MM.1S (cell line): ENCODE measurements around the gene TMEM141.

ENCODE experiments used
- DNase-seq: peaks from one replicate; pipeline ENCODE4 v3.0.0-alpha.2; 2015
- H2AFZ ChIP-seq: fragments of 300-600 bp; sonication (generic); 2 replicates; pipeline ENCODE4 v1.6.0; 2016; ENCODE audit warnings: antibody characterized with exemption, low read length
- H3F3A ChIP-seq: fragments of 300-600 bp; sonication (generic); 2 replicates; pipeline ENCODE4 v1.6.1; 2016; ENCODE audit warnings: mild to moderate bottlenecking, antibody characterized with exemption, low read length, moderate library complexity, mixed read lengths; ENCODE audit not compliant: insufficient read depth
- H3K27ac ChIP-seq: fragments of 300-600 bp; sonication (generic); 2 replicates; pipeline ENCODE4 v1.5.1; 2016; ENCODE audit warnings: mild to moderate bottlenecking, low read length
- H3K27me3 ChIP-seq: fragments of 300-600 bp; sonication (generic); replicated peaks from 2 replicates; pipeline ENCODE4 v1.6.0; 2016; ENCODE audit warnings: low read length; ENCODE audit not compliant: insufficient read depth
- H3K36me3 ChIP-seq: fragments of 300-600 bp; sonication (generic); replicated peaks from 2 replicates; pipeline ENCODE4 v1.6.1; 2016; ENCODE audit warnings: mild to moderate bottlenecking, low read length, mixed read lengths; ENCODE audit not compliant: insufficient read depth
- H3K4me1 ChIP-seq: fragments of 300-600 bp; sonication (generic); 2 replicates; pipeline ENCODE4 v1.6.1; 2016; ENCODE audit warnings: low read length, mixed read lengths
- H3K4me2 ChIP-seq: fragments of 300-600 bp; sonication (generic); 2 replicates; pipeline ENCODE4 v1.6.0; 2016; ENCODE audit warnings: low read depth, low read length
- H3K4me3 ChIP-seq: fragments of 300-600 bp; sonication (generic); 2 replicates; pipeline ENCODE4 v1.5.1; 2016; ENCODE audit warnings: low read length, mixed read lengths
- H3K79me2 ChIP-seq: fragments of 300-600 bp; sonication (generic); 2 replicates; pipeline ENCODE4 v1.6.1; 2016; ENCODE audit warnings: mixed run types, low read length, mixed read lengths
- H3K9ac ChIP-seq: fragments of 300-600 bp; sonication (generic); 2 replicates; pipeline ENCODE4 v1.6.1; 2016; ENCODE audit warnings: low read length, mixed read lengths
- H3K9me2 ChIP-seq: fragments of 300-600 bp; sonication (generic); replicated peaks from 2 replicates; pipeline ENCODE4 v1.6.1; 2016; ENCODE audit warnings: mild to moderate bottlenecking, low read length, mixed read lengths; ENCODE audit not compliant: insufficient read depth
- H3K9me3 ChIP-seq: fragments of 300-600 bp; sonication (generic); replicated peaks from 2 replicates; pipeline ENCODE4 v1.6.1; 2016; ENCODE audit warnings: mild to moderate bottlenecking, low read length, mixed read lengths; ENCODE audit not compliant: insufficient read depth
- H4K20me1 ChIP-seq: fragments of 300-600 bp; sonication (generic); 2 replicates; pipeline ENCODE4 v1.6.1; 2016; ENCODE audit warnings: mild to moderate bottlenecking, low read length, moderate library complexity, mixed read lengths; ENCODE audit not compliant: insufficient read depth
- EZH2 ChIP-seq: fragments of 300-600 bp; sonication (generic); optimal IDR thresholded peaks from 2 replicates; pipeline ENCODE3; 2017; ENCODE audit warnings: low read depth, mild to moderate bottlenecking, antibody characterized with exemption, low read length, mixed read lengths
- EZH2phosphoT487 ChIP-seq: fragments of 300-600 bp; sonication (generic); IDR thresholded peaks from 2 replicates; pipeline ENCODE4 v1.6.1; 2018; ENCODE audit warnings: antibody characterized with exemption, low read length
- TF ChIP-seq, protein P1 (sequence below): fragments of 300-600 bp; sonication (generic); IDR thresholded peaks from 2 replicates; pipeline ENCODE4 v1.5.1; 2016; ENCODE audit warnings: antibody characterized with exemption, low read length, mixed read lengths

Gene TMEM141

DNA sequence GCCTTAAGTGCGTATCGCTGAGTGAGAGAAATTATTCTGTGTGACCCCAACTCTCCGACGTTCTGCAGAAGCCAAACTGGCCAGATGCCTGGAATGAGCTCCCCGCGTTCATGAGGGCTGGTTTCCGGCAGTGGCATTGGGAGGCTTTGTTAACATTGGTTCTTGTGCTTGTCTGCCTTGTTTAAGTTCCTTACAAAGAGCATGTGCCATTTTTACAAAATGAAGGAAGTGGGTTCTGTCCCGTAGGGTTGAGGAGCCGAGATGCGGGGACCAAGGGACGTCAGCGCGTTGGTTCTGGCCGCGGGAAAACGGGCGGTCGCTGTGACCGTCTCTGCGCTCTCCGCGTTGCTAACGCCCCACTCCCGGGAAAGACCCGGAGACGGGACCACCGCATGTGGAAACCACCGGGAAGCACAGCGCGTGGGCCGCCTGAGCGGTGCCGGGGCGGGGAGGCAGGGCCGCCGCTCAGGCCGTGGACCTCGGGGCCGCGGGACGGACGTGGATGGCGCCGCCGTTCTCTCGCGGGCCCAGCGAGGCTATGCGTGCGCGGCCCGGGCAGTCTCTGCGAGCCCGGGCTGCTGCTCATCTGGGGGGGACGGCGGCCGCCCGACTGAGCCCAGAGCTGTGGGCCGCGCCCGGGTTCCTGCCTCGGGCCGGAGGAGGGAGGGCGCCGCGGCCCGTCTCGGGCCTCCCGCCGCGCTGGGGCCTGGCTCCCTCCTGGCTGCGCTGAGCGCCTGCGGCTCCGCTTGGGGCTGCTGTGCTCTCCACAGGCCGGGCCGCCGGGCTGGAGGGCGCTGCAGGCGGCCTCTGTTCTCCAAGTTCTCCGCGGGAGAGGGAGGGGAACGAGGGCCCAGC lies 30.1 kb downstream of the TMEM141 start:
- no peak overlapping the region for H3K4me2 ChIP-seq
- H3K9me2 ChIP-seq, result no peaks in the 10 kb centered on the region
- no peaks in the 10 kb centered on the region for H3F3A ChIP-seq
- peaks cover 22% of the 10 kb centered on the region for H3K79me2 ChIP-seq
- H3K4me1 ChIP-seq, result no peaks in the 10 kb centered on the region
- no peak for DNase-seq
- no peak for TF ChIP-seq EZH2
- TF ChIP-seq, protein P1, sequence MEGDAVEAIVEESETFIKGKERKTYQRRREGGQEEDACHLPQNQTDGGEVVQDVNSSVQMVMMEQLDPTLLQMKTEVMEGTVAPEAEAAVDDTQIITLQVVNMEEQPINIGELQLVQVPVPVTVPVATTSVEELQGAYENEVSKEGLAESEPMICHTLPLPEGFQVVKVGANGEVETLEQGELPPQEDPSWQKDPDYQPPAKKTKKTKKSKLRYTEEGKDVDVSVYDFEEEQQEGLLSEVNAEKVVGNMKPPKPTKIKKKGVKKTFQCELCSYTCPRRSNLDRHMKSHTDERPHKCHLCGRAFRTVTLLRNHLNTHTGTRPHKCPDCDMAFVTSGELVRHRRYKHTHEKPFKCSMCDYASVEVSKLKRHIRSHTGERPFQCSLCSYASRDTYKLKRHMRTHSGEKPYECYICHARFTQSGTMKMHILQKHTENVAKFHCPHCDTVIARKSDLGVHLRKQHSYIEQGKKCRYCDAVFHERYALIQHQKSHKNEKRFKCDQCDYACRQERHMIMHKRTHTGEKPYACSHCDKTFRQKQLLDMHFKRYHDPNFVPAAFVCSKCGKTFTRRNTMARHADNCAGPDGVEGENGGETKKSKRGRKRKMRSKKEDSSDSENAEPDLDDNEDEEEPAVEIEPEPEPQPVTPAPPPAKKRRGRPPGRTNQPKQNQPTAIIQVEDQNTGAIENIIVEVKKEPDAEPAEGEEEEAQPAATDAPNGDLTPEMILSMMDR, result no peak
- TF ChIP-seq EZH2phosphoT487, result no peak
- H4K20me1 ChIP-seq, result no peaks in the 10 kb centered on the region
- no peak overlapping the region for H2AFZ ChIP-seq
- no peaks in the 10 kb centered on the region for H3K27me3 ChIP-seq
- H3K36me3 ChIP-seq, result no peaks in the 10 kb centered on the region
- no peak overlapping the region for H3K27ac ChIP-seq
- no peak overlapping the region for H3K4me3 ChIP-seq
- H3K9ac ChIP-seq, result no peak overlapping the region
- no peaks in the 10 kb centered on the region for H3K9me3 ChIP-seq

- Histone ChIP-seq H4K20me1 (no peaks in the 10 kb centered on the region), H3K9me3 (no peaks in the 10 kb centered on the region), H3K9me2 (no peaks in the 10 kb centered on the region), H3K4me1 (no peaks in the 10 kb centered on the region), H3K9ac (no peak overlapping the region), H3K4me2 (no peak overlapping the region), H3K27me3 (no peaks in the 10 kb centered on the region), H3K79me2 (peaks cover 18% of the 10 kb centered on the region), H2AFZ (no peak overlapping the region), H3K4me3 (no peak overlapping the region), H3F3A (no peaks in the 10 kb centered on the region), H3K27ac (no peak overlapping the region), H3K36me3 (no peaks in the 10 kb centered on the region)
- no peak for DNase-seq
- no peak for TF ChIP-seq EZH2phosphoT487
- TF ChIP-seq, protein P1, result no peak
- TF ChIP-seq EZH2, result no peak
These were observed 30.8 kb downstream of the TMEM141 start for GRCh38 chr9:136821826-136822544.

DNA sequence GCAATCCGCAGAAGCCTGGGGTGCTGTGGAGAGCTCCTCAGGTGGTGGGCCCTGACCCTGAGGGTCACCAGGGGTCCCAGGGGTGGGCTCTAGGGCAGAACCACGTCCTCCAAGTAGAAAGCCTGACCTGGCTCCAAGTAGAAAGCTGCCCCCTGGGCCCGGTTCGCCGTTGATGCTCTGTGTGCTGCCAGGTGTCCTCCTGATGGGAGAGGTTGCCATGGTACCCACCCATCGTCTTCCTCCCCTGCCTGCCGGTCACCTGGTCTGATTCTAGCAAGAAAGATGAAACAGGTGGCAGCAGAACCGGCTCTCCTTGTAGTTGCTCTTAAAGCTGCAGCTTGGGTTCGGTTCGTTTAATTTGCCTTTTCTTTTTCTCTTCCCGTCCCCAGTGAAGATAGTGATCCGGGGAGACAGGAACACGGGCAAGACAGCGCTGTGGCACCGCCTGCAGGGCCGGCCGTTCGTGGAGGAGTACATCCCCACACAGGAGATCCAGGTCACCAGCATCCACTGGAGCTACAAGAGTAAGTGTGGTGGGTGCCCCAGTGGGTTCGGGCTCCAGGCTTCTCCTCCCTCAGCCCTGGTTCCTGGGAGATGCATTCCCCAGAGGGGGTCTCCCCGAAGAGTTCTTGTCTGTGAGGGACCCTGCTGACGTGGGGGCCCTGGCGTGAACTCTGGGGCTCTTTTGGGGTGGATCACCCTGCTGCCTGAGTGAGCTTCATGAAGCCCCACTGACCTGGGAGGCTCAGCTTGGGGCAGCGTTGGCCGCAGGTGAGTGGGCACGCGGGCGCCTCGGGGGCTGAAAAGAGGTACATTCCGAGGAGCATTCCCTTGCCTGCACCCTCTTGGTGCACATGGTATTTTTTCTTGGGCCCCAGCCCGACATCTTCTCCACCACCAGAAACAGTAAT lies 32.2 kb downstream of the TMEM141 start:
- Histone ChIP-seq H3K4me3 (no peak overlapping the region), H3K4me1 (no peaks in the 10 kb centered on the region), H3F3A (no peaks in the 10 kb centered on the region), H4K20me1 (no peaks in the 10 kb centered on the region), H3K4me2 (no peak overlapping the region), H3K27me3 (no peaks in the 10 kb centered on the region), H2AFZ (no peak overlapping the region), H3K79me2 (peaks cover 11% of the 10 kb centered on the region), H3K9me3 (no peaks in the 10 kb centered on the region), H3K9me2 (no peaks in the 10 kb centered on the region), H3K27ac (no peak overlapping the region), H3K36me3 (no peaks in the 10 kb centered on the region), H3K9ac (no peak overlapping the region)
- DNase-seq, result no peak
- TF ChIP-seq EZH2 (no peak), EZH2phosphoT487 (no peak)
- TF ChIP-seq, protein P1, result no peak
